HG02852 (cell line): ENCODE measurements around the gene RPS21.

Source experiments
- ATAC-seq: cut with Tn5 transposase; IDR thresholded peaks from one replicate; pipeline ENCODE4 v1.9.1; 2021; ENCODE audit warnings: mild to moderate bottlenecking, moderate library complexity; ENCODE audit not compliant: unreplicated experiment

Gene RPS21

DNA sequence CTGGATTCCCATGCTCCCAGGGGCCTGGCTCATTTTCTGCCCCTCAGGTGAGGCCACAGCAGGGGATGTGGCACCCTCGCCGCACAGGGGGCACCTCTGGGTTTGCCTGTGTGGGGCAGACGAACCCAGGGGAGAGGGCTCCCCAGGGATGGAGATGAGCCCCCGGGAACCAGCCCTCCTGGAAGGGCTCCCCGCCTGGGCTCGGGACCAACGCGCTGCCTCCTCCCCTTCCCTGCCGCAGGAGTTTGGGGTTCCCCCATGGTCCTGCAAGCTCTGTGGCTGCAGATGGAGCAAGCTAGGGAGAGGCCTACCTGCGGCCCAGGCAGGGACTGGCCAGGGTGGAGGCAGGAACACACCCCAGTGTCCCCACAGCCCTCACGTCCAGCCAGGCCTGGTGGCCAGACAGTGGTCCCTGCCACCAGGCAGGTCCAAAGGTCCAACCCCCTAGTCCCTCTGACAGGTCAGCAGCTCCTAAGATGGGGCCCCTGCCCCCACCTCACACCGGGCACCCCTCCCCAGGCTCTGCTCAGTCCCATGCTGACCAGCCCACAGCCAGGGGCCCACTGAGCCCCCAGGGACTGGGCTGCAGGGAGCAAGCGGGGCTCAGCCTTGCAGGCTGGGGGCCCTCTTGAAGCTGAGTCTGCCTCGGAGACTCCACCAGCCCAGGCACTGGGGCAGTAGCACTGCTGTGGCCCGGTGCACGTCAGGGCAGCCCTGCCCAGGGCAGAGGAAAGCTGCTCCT lies 33.4 kb upstream of the RPS21 start:
- no peak for ATAC-seq

DNA sequence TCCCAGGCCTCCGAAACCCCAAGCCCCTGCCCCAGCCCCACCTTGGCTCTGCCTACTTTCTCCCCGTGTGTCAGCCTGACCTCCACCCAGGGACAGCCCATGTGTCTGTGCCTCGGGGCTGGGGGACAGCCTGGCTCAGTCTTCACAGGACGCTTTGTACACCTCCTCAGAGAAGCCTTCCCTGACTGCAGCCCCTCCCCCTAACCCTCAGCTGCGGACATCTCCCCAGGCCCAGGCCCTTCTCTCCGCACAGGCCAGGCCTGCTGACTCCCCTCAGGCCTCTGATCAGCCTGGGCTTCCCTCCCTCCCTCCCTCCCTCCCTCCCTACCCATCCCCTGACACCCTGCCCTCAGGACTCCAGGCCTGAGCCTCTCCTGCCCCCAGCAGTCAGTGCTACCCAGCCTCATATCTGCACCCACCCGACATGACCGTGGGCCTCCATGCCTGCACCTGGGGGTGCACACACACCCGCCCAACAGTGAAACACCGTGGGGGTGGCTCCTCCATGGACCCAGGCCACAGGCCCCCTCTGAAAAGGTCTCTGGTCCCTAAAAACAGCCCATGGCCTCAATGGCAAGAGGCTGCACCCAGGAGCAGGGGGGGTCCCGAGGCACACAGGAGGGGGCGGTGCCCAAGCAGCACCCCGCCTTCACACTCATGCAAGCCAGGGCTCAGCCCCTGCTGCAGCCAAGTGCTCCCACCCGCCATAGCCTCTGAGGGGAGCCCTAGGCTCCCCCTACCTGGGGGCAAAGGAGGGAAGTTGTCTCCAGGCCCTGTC lies 32.7 kb upstream of the RPS21 start:
- no peak for ATAC-seq

DNA sequence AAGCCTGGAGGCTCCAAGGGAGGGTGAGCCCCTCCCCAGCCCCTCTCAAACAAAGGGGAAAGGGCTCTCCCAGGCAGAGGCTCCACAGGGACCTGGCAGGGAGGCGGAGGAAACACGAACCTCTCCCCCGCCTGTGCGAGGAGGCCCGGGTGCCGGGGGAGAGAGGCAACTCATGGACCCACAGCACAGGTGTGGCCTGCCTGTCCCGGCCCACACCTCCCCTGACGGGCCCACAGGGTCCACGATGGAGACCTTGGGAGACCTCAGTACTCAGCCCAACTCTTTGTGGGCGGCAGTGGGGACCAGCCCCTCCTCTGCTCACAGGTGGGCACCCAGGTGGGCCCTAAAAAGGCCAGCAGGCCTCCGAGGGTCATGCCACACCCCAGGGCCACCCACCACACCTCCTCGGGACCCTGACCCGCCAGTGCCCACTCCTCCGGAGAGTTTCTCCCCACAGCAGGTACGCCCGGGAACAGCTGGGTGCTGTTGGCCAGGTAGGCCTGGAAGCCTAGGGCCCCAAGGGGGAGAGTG lies 32.0 kb upstream of the RPS21 start:
- ATAC-seq, result no peak

DNA sequence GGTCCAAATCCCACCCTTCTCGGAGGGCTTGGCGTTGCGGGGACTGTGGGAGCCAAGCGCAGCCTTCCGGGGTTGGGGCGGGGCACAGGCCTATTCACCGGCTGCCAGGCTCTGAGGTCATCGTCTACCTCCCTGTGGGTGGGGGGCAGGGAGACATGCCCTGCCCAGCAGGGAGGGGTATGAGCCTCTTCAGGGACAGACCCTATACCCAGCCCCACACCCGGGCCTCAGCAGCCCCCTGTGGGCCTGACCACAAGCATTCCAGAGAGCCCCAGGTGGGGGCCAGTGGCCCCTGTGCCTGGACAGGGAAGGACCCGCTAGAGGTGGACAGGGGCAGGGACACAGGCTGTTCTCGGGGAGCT lies 31.4 kb upstream of the RPS21 start:
- ATAC-seq, result no peak

DNA sequence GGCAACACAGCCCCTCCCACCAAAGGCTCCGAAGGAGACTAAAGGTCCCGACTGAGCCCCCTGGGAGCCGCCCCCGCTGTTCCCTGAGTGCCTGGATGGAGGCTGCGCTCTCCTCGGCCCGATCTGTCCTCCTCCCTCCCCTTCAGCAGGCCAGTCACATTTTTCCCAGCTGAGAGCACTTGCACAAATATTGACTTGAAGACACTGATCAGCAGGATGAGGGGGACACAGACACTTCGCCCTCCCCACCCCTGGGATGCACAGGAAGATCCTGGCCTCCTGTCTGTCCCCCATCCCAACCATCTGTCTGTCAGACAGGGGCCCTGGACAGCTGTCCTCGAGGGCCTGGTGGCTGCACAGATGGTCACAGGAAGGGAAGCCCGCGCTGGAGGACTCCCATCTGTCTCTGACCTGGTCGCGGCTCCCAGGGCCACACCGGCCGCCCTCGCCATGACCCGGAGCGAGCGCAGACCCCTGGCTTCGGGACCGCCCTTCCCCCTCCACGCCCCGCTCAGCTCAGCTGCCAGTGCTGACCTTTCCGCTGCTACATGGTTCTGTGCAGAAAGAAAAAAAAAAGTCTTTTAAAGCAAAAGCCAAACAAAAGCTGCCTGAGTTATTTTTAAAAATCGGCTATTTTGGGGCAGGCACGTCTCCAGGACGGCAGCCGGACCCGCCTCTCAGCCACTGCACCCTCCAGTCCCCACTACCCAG lies 30.9 kb upstream of the RPS21 start:
- ATAC-seq, result no peak

DNA sequence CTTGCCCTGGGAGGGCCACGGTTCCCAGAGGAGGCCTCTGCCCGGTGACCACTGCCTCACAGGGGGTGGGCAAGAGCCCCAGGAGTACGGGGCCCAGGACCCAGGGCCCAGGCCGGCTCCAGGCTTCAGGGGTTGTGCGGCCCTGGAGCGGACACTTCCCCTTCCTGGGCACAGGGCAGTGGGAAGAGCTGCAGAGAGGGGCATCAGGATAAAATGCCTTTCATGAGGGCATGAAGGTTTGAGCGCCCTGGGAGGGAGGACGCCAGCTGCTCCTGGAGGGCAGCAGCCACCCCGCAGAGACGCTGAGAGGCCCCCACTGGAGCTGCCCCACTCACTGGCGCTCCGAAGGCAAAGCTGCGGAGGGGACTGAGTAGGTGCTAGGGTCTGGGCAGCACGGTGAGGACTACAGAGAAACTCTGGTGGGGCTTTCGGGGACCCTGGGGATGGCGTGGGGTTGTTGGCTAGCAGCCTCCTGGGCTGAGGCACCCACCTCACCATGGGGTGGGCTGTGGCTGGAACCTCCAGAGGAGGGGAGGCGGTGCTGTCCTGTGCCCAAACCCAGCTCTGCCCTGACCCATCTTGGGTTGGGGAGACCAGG lies 30.2 kb upstream of the RPS21 start:
- no peak for ATAC-seq

DNA sequence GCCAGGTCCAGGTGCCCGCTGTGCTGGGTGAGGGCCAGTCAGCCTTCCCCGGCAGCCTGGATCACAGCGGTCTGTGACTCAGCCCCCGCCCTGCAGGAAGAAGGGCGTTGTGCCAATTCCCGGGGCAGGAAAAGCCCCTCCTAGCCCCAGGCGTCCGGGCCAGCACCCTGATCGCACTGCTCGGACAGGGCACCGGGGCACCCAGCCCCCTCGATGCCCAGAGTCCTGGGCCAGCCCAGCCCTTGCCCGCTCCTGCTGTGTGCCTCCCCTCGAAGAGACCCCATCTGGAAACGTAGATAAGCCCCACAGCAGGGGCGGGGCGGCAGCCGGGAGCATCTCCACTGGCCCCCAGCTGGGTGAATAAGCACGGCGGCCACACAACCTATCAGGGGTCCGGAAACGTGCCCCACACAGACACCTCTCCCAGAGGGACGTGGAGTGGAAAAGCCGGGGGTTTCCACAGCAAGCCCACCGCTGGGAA lies 29.7 kb upstream of the RPS21 start:
- ATAC-seq, result no peak

DNA sequence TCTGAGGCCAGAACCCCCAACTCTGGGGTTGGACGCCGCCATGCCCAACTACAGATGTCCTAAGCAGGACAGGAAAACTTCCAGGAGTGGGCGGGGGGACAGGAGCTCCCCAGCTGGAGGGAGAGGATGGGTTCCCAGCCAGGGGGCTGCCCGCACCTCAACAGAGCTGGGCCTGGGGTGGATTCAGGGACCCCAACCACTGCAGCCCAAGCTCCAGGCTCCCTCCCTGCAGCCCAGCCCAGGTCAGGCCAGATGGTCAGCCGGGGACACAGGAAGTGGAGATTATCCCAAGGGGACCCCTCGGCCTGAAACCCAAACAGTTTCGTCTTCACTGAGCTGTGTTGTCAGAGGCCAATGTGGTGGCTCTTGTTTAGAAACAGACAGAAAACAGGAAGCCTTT lies 29.2 kb upstream of the RPS21 start:
- no peak for ATAC-seq

DNA sequence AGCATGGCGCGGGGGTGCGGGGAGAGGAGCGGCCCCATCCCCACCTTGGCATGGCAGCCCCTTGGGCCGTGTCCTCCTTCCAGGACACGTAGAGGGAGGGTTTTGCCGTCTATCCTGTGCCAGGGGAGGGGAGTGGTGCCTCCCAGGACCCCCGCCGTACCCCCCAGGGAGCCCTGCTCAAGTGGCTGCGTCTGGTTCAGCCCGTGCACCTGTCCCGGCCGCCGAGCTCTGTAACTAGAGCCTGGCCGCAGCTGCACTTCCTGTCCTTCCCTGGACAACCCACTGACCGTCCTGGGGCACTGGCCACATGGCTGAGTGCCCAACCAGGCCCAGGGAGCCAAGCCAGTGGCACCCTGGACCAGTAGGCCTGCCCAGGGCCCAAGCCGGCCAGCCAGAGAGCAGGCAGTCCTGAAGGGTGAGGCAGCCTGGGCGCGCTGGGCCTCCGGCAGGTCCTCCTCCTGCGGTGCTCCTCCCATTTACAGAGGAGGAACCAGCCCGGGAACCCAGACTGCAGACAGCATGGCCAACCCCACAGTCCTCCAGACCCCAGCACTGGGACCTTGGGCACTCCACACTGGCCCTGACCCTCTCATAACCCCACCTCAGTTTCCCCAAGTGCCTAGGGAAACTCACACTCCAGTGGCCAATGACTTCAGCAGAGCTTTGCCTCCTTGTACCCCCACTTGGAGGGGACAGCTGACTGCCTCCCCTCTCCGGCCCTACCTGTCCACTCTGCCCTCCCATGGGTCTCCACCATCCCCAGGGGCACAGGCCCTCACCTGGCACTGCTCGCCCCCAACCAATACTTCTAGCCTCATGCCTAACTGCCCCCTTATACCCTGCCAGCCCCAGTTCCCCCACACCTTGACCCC lies 28.5 kb upstream of the RPS21 start:
- ATAC-seq, result no peak

DNA sequence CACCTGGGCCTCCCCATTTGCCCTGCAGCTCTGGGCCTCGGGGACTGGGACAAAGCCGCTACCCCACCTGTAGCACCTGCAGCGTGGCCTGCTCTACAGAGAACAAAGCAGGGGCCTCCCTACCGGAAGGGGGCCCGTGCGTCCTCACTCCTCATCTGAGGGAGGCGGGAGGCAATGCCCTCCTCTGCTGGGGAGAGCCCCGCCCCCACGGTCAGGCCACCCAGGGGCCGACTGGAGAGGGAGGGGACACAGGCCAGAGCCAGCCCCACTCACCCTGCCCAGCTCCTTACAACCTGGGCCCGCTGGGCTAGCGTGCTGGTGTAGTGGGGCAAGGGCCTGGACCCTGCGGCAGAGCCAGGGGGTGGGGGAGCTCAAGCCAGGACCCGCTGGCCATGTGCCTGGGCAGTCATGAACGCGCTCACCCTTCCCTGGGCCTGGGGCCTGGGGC lies 27.8 kb upstream of the RPS21 start:
- ATAC-seq, result no peak

DNA sequence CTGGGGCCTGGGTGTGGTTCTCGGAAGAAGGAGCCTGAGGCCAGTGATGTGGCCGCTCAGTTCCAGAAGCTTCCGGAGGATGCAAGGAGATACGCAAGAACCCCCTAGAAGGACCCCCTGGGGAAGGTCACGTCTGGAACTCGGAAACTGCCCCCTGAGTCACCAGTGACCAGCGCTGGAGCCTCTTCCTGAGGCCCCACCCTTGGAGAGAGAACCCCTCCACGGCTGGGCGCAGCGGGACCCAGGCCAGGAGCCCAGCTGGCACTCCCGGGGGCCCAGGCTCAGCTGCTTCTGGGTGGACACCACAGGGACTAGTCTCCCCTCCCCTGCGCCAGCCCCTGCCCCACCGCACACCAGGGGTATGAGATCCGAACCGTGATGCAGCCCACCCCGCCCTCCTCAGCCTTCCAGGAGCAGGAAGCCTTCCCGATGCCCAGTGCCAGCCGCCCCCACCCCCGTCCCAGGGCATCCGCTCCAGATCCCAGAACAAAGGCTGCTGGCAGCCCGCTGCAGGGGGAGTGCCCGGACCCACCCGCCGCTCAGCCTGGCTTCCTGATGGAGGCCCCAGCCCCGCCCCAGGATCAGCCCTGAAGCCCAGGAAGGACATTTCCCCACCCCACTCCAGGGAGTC lies 27.3 kb upstream of the RPS21 start:
- ATAC-seq, result no peak

DNA sequence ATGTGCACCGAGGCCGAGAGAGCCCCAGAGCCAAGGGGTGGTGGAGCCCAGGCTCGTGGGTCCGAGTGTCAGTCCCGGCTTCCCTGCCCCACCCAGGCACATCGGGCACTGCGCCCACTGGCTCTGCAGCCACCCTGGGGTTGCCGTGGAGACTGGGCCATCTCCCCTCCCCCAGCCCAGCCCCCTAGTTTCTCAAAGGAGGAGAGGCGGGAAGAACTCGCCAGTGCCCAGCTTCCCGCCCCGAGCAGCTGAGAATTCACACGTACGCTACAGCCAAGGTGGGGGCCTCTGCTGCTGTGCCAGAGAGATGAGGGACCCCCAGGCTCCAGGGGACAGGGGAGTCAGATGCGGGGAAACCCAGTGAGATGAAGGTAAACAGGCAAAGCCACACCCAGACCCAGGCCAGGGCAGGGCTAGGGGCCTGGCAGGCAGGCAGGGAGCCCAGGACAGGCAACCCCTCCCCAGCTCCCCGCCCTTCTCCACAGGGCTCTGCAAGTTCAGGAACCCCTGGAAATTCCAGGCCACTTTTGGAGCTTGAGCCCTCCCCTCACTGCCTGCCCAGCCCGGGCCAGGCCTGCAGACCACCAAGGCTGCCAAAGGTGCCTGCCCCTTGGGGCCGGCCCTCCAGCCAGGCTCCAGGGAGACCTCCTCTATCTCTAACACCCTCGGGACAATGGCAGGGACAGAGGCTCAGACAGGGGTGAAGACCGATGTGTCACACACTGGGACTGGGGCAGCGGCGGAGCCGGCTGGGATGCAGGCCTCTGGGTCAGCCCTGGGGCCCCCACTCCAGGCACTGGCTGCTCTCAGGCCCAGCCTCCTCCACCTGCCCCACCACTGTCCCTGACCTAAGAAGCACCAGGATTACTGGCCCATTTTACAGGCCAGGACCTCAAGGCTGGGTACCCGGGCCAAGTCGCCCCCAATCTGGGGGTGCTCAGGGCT lies 25.8 kb upstream of the RPS21 start:
- no peak for ATAC-seq

DNA sequence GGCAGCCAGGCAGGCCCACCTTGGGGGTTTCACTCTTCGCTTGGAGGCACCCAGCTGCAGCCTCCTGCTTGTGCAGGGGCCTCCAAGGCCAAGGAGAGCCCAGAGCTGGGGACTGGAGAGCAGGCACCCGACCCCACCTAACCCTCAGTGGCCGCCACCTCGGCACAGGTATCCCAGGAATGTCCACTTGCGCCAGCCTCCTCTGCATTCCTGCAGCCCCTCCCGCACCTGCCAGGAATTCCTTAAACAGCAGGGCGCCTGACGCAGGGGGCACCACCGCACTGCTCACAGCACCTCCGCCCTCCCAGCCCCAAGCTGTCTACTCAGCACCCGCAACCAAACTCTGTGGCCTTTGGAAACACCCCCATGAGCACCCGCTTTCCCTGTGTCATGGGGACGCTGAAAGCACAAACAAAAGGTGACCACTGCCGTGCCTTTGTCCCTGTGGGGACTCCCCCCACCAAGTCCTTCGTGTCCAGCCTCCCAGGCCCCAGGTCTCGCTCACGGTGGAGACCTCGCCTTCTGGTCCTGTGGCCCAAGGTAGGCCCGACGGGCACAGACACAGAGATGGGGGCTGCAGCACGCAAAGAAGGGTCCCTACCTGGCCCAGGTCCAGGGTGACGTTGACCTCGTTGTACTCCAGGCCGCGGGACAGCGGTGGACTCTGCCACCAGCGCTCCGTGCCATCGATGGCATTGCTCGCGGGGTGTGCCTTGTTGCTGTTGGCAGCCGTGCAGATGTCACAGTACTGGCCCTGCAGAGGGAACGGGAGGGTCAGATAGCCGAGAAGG lies 24.9 kb upstream of the RPS21 start:
- ATAC-seq, result no peak

DNA sequence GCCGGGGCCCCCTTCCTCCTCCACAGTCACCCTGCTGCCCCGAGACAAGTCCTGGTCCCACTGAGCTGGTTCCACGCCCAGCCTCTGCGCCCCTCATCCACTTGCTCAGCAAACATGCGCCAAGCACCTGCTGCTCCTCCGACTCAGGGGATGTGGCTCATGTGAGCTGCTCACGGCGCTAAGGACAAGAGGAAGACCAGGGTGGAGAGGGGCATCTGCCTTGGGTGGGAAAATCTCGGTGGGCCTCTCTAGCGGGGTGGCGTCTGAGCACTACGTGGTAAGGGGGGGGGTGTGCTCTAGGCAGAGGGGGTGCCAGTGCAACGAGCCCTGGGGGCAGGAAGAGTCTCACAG lies 24.3 kb upstream of the RPS21 start:
- ATAC-seq, result no peak

DNA sequence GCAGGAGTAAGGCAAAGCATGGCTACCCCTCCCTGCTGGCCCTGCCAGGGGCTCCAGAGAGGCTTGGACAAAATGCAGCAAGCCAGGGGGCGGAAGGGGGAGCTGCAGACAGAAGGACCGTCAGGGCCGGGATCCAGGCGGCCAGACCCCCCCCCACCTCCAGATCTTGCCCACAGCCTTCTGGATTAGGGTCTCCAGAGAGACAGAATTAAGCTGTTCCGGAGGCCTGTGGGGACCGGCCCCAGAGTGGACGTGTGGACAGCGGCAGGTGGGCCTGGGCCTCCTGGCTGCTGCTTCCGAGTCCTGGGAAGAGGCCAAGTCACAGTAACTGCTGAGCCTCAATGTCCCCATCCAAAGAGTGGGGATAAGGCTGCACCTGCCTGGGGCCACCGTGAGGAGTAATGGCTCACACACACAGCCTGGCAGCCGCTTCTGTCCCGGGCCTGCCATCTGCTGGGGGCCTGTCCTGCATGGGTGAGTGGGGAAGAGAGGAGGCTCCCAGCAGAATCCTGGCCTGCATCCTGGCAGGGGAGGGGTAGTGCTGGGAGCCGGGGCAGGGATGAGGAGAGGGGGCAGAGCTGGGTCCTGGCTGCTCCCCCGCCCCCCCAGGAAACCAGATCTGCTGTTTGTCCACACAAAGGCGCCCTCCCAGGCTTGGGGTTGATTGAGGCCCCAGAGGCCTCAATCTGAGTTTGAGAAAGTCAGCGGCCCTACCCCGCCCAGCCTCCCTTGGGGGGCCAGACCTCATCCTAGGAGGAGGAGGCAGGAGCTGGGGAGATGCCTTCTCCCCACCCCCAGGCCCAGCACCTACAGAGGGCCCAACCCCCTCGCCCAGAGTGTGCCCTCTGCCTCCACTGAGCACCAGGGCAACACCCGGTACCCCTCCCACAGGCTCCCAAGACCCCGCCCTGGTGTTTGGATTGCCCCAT lies 23.6 kb upstream of the RPS21 start:
- ATAC-seq, result no peak

DNA sequence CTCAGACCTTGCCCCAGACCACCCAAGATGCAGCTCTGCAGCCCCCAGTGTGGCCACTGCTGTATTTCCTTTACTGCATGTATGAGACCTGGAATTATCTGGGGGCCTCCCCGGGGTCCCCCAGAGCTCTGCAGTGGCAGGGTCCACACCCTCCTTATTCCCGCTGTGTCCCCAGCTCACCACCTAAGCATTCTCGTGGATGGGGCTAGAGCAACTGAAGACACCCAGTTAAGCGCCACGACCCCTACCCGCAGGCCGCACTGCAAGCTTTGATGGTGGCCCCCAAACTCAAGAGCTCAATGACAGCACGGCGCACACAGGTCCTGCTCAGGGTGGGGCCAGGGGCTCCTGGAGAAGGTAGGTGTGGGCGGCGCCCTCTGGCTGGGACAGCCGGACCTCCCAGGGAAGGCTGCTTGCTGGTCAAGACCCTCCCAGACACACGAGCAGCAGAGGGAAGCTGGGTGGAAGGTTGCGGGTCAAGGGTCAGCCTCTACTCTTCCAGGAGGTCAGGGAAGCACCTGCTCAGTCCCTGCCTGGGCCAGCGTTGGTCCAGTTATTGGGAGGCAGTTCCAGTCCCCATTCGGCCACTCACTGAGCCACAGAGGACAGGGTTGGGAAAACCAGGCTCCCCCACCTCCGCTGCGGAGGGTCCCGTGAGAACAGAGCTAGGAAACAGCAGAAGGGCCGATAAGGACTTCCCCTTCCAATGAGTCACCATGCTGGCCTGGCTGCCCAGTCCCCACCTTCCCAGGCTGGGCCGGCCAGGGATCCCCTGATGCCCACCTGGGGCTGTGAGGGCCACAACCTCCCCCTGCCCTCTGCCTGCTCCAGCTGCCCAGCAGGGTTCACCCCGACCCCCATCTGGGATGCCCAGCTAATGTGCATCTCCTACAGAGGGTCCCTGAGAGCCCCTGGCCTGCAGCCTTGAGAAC lies 22.7 kb upstream of the RPS21 start:
- ATAC-seq, result no peak
